Measurements from ENCODE around the gene ATP1A3. TPM values are rescaled to one million over a fixed set of nuclear protein-coding genes. Genes with fewer than 3 reads are reported as not detected.
"Not testable (repeated sequence)": the region's sequence is repeated elsewhere in the genome, so short reads cannot be mapped to it uniquely, and the experiment has no call there.

The ATP1A3 gene
- total RNA-seq, 1 donor from 2014 or later = 5.6 TPM

DNA sequence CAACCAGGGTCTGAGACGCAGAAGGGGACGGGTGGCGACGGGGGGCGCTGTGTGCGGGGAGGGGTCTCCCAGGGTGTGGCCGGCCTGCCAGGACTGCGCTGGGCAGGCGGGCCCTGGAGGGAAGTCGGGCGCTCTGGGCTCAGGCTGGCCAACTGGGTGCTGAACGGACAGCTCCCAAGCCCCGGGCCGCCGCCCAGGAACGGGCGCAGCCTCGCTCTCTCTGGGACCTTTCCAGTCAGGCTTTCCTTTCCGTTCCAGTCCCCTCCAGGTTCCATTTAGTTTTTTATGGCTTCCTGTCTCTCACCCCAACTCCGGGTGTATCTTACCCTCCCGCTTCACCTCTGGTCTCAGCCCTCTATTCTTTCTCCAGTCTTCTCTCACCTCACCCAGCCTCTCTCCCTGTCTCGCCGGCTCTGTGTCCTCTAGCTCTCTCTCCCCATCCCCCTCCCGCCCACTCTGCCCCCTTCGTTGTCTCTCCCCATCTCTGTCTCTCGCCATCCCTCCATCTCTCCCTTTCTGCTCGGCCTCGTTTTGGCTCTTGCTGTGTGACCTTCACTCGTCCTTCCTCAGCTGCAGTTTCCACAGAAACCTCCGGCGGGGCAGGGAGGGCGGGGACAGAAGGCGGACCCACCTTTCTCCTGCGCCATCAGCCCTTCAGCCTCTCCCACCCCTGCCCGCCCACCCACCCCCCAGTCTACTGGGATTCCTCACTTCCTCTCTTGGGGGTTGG is 3.3 kb upstream of the ATP1A3 start:
- TF ChIP-seq, protein P1, sequence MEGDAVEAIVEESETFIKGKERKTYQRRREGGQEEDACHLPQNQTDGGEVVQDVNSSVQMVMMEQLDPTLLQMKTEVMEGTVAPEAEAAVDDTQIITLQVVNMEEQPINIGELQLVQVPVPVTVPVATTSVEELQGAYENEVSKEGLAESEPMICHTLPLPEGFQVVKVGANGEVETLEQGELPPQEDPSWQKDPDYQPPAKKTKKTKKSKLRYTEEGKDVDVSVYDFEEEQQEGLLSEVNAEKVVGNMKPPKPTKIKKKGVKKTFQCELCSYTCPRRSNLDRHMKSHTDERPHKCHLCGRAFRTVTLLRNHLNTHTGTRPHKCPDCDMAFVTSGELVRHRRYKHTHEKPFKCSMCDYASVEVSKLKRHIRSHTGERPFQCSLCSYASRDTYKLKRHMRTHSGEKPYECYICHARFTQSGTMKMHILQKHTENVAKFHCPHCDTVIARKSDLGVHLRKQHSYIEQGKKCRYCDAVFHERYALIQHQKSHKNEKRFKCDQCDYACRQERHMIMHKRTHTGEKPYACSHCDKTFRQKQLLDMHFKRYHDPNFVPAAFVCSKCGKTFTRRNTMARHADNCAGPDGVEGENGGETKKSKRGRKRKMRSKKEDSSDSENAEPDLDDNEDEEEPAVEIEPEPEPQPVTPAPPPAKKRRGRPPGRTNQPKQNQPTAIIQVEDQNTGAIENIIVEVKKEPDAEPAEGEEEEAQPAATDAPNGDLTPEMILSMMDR (conservative IDR thresholded peaks at IDR 0.05) = no peak
- H3K9me3 Mint-ChIP-seq = no peaks in the 10 kb centered on the region
- peaks cover 10% of the 10 kb centered on the region for H3K4me1 Mint-ChIP-seq (ENCODE audit: unreplicated experiment)
- H3K27me3 Mint-ChIP-seq = peaks cover 85% of the 10 kb centered on the region
- DNase-seq (ENCODE audit: extremely low spot score, unreplicated experiment) = no peak
- no peaks in the 10 kb centered on the region for H3K36me3 Mint-ChIP-seq
- H3K4me3 Mint-ChIP-seq = peak overlapping the region; percentile 13
- no peak overlapping the region for H3K27ac Mint-ChIP-seq

DNA sequence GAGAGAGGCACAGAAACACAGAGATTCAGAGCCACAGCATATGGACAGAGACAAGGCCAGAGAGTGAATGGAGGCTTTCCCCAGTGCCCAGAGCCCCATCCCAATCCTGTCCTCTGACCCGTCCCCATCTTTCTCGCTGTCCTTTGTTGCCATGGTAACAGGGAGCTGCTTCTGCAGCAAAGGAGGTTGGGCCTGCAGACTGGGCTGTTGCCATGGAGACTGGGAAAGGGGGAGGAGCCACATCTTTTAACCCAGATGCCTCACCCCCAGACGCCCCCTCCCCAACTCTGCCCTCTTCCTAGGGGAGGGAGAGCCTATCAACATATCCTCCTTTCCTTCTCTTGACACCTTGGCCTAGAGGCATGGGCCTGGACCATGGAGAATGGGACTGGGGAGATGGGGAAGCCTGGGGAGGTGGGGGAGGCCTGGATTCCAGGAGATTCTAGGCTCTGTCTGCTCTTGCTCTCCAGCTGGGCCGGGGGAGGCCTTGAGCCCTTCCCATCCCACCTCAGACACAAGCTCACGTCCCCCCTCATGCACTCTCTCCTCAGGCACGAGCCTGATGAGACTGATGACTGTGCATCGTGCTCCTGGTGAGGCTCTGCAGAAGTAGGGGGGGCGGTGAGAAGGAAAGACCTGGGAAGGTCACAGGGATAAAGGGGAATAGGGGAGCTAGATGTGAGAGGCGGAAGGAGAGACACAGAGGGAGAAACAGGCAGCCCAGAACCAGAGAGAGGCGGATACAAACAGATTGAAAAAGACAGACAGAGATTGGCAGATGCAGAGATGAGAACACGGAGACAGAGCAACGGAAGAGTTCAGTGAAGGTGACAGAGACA is 2.1 kb upstream of the ATP1A3 start:
- Mint-ChIP-seq H3K27ac (no peak overlapping the region), H3K4me3 (peak overlapping the region; percentile 29), H3K9me3 (no peaks in the 10 kb centered on the region), H3K4me1 (ENCODE audit: unreplicated experiment) (peaks cover 10% of the 10 kb centered on the region), H3K36me3 (no peaks in the 10 kb centered on the region), H3K27me3 (peaks cover 74% of the 10 kb centered on the region)
- DNase-seq (ENCODE audit: extremely low spot score, unreplicated experiment) = no peak
- TF ChIP-seq, protein P1 (conservative IDR thresholded peaks at IDR 0.05) = no peak

DNA sequence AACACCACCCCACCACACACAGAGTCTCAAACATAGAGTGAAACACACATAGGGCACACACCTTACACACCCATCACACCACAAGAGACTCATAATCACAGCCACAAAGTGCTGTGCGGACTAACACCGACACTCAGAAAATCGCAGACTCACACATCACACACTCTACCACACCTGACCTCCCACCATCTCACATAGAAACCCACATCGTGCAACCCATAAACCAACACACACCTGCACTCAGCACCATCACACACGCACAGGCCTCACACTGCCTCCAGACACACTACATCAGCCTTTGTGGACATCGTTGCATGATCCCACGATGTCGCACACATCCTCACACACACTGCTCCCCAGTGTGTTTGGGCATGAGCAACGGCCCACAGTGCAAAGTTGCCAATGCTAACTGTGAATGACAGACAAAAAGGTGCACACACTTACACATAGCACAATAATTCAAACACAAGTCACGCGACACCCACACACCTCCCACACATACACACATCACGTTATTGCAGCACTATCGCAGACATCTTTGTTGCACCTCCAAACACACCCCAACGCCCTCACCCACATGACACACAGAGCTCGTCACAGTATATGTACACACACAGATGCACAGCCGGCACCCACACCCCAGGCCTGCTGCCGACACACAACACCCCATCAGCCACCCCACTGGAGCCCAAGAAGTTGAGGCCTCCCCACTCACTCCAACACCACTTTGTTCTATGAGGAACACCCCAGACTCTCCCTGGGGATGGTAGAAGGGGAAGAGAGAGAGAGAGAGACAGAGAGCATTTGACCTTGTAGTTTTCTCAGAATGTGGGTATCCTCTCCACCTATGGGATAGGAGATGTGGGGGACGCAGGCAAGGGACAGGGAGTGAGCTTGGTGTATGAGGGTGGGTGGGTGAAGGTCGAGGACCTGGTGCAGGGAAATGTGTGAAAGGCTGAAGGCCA is 1.2 kb upstream of the ATP1A3 start:
- H3K4me3 Mint-ChIP-seq = peak overlapping the region; percentile 29
- DNase-seq (ENCODE audit: extremely low spot score, unreplicated experiment) = no peak
- H3K27me3 Mint-ChIP-seq = peaks cover 65% of the 10 kb centered on the region
- TF ChIP-seq, protein P1 (conservative IDR thresholded peaks at IDR 0.05) = no peak
- H3K27ac Mint-ChIP-seq = no peak overlapping the region
- H3K9me3 Mint-ChIP-seq = no peaks in the 10 kb centered on the region
- H3K36me3 Mint-ChIP-seq = no peaks in the 10 kb centered on the region
- peaks cover 10% of the 10 kb centered on the region for H3K4me1 Mint-ChIP-seq (ENCODE audit: unreplicated experiment)

DNA sequence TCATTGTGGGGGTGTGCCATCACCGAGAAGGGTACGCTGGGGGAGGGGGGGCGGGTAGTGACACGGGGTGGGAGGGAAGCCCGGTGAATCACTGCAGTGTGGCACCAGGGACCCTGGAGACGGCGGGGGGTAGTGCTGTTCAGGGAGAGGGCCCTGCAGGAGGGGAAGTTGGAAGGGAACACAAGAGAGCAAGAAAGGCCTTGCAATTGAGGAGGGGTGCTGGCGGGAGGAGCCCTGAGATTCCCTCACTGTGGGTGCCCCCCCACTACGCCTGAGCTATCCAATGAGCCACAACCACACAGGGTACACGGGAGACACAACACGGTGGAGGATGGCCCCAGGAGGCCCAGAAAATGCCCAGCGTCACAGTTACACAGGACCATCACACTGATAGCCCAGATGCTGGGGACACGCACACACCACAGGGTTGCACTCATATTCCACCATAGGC is 516 bp upstream of the ATP1A3 start:
- DNase-seq (ENCODE audit: extremely low spot score, unreplicated experiment) = no peak
- H3K4me3 Mint-ChIP-seq = peak overlapping the region; percentile 29
- no peaks in the 10 kb centered on the region for H3K36me3 Mint-ChIP-seq
- H3K27me3 Mint-ChIP-seq = peaks cover 58% of the 10 kb centered on the region
- H3K9me3 Mint-ChIP-seq = no peaks in the 10 kb centered on the region
- no peak overlapping the region for H3K27ac Mint-ChIP-seq
- TF ChIP-seq, protein P1 (conservative IDR thresholded peaks at IDR 0.05) = no peak
- H3K4me1 Mint-ChIP-seq (ENCODE audit: unreplicated experiment) = peaks cover 10% of the 10 kb centered on the region

DNA sequence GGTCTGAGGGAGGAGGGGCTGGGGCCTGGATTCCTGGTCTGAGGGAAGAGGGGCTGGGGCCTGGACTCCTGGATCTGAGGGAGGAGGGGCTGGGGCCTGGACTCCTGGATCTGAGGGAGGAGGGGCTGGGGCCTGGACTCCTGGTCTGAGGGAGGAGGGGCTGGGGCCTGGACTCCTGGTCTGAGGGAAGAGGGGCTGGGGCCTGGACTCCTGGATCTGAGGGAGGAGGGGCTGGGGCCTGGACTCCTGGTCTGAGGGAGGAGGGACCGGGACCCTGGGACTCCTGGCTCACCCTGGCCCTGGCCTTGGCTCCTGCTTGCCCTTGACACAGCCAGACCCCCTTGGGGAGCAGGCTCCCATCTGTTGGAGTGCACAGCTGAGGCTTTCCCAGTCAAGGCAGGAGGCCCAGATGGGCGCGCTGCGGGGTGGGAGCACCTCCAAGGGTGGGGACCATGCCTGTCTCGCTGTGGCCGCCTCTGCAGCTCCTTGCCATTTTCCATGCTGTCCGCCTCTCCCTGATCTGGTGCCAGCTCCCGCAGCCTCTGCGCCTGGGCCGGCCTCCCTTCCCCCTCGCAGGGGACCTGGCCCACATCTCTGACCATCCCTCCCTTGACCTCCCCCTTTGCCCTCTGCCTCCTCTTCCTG is 2.0 kb downstream of the ATP1A3 start:
- peaks cover 45% of the 10 kb centered on the region for H3K27me3 Mint-ChIP-seq

More for the DNA sequence above, 2.0 kb downstream of the ATP1A3 start:
- peak overlapping the region; percentile 14 for H3K4me3 Mint-ChIP-seq
- H3K27ac Mint-ChIP-seq; H3K4me1 Mint-ChIP-seq (ENCODE audit: unreplicated experiment); DNase-seq (ENCODE audit: extremely low spot score, unreplicated experiment); H3K9me3 Mint-ChIP-seq; H3K36me3 Mint-ChIP-seq: not testable (repeated sequence)

Data from type B pancreatic cell (in vitro differentiated cells).